Measurements from ENCODE around the gene CNST. TPM values are rescaled to one million over a fixed set of nuclear protein-coding genes. Genes with fewer than 3 reads are reported as not detected.

Gene CNST
- polyA plus RNA-seq, 1 experiment, result 21.5 TPM

GRCh38 chr1:246617768-246618167, 51.5 kb downstream of the CNST start:
- no peak for DNase-seq (ENCODE audit: low read depth, low spot score)
- no peak for TF ChIP-seq CTCF (IDR thresholded peaks at IDR 0.05; ENCODE audit: low read depth, low read length)
- POLR2A ChIA-PET, result no interaction called here
- Histone ChIP-seq H3K9me3 (ENCODE audit: control insufficient read depth, insufficient read depth, low read length) (no peaks in the 10 kb centered on the region), H3K27ac (ENCODE audit: low read depth, low read length) (no peak overlapping the region), H3K4me3 (ENCODE audit: low read depth, low read length) (no peak overlapping the region), H3K27me3 (ENCODE audit: control insufficient read depth, insufficient read depth, low read length) (no peaks in the 10 kb centered on the region)
- CTCF ChIA-PET, result no interaction called here

GRCh38 chr1:246618240-246618808, 52.1 kb downstream of the CNST start:
- CTCF ChIA-PET, result interaction anchor here (0.6 kb wide), 2 partner anchors 9 to 296 kb away, joined by 3 to 4 read pairs; no protein-coding TSS in a partner anchor
- Histone ChIP-seq H3K4me3 (ENCODE audit: low read depth, low read length) (no peak overlapping the region), H3K27ac (ENCODE audit: low read depth, low read length) (no peak overlapping the region), H3K27me3 (ENCODE audit: control insufficient read depth, insufficient read depth, low read length) (no peaks in the 10 kb centered on the region), H3K9me3 (ENCODE audit: control insufficient read depth, insufficient read depth, low read length) (no peaks in the 10 kb centered on the region)
- no peak for TF ChIP-seq CTCF (IDR thresholded peaks at IDR 0.05; ENCODE audit: low read depth, low read length)
- POLR2A ChIA-PET, result interaction anchor here (0.7 kb wide), 1 partner anchor 867 kb away, joined by 4 read pairs; no protein-coding TSS in a partner anchor
- no peak for DNase-seq (ENCODE audit: low read depth, low spot score)

GRCh38 chr1:246622035-246622652, 55.9 kb downstream of the CNST start:
- Histone ChIP-seq H3K27me3 (ENCODE audit: control insufficient read depth, insufficient read depth, low read length) (no peaks in the 10 kb centered on the region), H3K4me3 (ENCODE audit: low read depth, low read length) (no peak overlapping the region), H3K27ac (ENCODE audit: low read depth, low read length) (peak overlapping the region; percentile 52), H3K9me3 (ENCODE audit: control insufficient read depth, insufficient read depth, low read length) (no peaks in the 10 kb centered on the region)
- ChIA-PET POLR2A (no interaction called here), CTCF (interaction anchor here (0.6 kb wide), 1 partner anchor 78 kb away, joined by 5 read pairs; no protein-coding TSS in a partner anchor)
- TF ChIP-seq CTCF (IDR thresholded peaks at IDR 0.05; ENCODE audit: low read depth, low read length), result no peak
- DNase-seq (ENCODE audit: low read depth, low spot score), result no peak

- TF ChIP-seq CTCF (IDR thresholded peaks at IDR 0.05; ENCODE audit: low read depth, low read length), result no peak
- POLR2A ChIA-PET, result no interaction called here
Measured at GRCh38 chr1:246624091-246624490, 57.8 kb downstream of the CNST start.

GRCh38 chr1:246629030-246629429, 62.8 kb downstream of the CNST start:
- no peak for DNase-seq (ENCODE audit: low read depth, low spot score)
- CTCF ChIA-PET, result interaction anchor here (0.9 kb wide), 1 partner anchor 19 kb away, joined by 3 read pairs; no protein-coding TSS in a partner anchor
- no peaks in the 10 kb centered on the region for H3K9me3 ChIP-seq (ENCODE audit: control insufficient read depth, insufficient read depth, low read length)
- TF ChIP-seq CTCF (IDR thresholded peaks at IDR 0.05; ENCODE audit: low read depth, low read length), result no peak
- POLR2A ChIA-PET, result no interaction called here
- H3K4me3 ChIP-seq (ENCODE audit: low read depth, low read length), result no peak overlapping the region
- H3K27me3 ChIP-seq (ENCODE audit: control insufficient read depth, insufficient read depth, low read length), result no peaks in the 10 kb centered on the region
- no peak overlapping the region for H3K27ac ChIP-seq (ENCODE audit: low read depth, low read length)

More at GRCh38 chr1:246624091-246624490, 57.8 kb downstream of the CNST start:
- CTCF ChIA-PET, result interaction anchor here (0.6 kb wide), 1 partner anchor 569 kb away, joined by 5 read pairs; no protein-coding TSS in a partner anchor
- Histone ChIP-seq H3K27ac (ENCODE audit: low read depth, low read length) (no peak overlapping the region), H3K9me3 (ENCODE audit: control insufficient read depth, insufficient read depth, low read length) (no peaks in the 10 kb centered on the region), H3K27me3 (ENCODE audit: control insufficient read depth, insufficient read depth, low read length) (no peaks in the 10 kb centered on the region), H3K4me3 (ENCODE audit: low read depth, low read length) (no peak overlapping the region)
- no peak for DNase-seq (ENCODE audit: low read depth, low spot score)
